ENCODE measurements around the gene CPEB2.

The CPEB2 gene

DNA sequence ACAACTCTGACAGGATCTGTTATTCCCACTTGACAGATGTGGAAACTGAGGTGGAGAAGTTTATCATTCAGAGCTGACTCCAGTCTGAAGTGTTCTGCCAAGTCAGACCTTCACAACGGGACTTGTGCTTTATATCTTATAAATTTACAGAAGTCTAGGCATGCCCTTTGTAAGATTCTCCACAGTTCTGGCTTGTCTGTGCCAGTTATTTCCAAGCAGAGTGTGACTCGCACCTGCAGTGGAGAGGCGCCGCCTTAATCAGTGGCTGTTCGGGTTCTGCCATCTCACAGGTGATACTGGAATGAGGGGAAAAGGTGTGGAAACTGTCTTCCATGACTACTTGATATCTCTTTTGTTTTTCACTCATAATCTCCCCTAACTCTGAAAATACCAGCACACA, 63.2 kb downstream of the CPEB2 start:
- Mint-ChIP-seq H3K36me3 (ENCODE audit: low read depth) (peaks cover 3% of the 10 kb centered on the region), H3K4me3 (no peak overlapping the region), H3K27ac (no peak overlapping the region), H3K4me1 (no peaks in the 10 kb centered on the region), H3K27me3 (ENCODE audit: low read depth) (no peaks in the 10 kb centered on the region), H3K9me3 (no peaks in the 10 kb centered on the region)
- TF ChIP-seq, protein P1, sequence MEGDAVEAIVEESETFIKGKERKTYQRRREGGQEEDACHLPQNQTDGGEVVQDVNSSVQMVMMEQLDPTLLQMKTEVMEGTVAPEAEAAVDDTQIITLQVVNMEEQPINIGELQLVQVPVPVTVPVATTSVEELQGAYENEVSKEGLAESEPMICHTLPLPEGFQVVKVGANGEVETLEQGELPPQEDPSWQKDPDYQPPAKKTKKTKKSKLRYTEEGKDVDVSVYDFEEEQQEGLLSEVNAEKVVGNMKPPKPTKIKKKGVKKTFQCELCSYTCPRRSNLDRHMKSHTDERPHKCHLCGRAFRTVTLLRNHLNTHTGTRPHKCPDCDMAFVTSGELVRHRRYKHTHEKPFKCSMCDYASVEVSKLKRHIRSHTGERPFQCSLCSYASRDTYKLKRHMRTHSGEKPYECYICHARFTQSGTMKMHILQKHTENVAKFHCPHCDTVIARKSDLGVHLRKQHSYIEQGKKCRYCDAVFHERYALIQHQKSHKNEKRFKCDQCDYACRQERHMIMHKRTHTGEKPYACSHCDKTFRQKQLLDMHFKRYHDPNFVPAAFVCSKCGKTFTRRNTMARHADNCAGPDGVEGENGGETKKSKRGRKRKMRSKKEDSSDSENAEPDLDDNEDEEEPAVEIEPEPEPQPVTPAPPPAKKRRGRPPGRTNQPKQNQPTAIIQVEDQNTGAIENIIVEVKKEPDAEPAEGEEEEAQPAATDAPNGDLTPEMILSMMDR (IDR thresholded peaks at IDR 0.05; ENCODE audit: unreplicated experiment in 3 of 3), result no peak

DNA sequence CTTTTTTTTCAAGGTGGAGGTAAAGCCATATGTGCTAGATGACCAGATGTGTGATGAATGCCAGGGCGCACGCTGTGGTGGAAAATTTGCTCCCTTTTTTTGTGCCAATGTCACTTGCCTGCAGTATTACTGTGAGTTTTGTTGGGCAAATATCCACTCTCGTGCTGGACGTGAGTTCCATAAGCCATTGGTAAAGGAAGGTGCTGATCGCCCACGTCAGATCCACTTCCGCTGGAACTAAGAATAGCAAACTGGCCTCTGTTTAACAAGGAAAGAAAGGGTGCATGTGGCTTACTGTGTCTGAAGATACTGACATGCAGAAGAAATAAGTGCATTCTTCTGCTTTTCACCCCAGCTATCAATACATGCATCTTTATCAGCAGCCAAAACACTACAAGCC, 63.9 kb downstream of the CPEB2 start:
- H3K9me3 Mint-ChIP-seq, result no peaks in the 10 kb centered on the region
- H3K4me3 Mint-ChIP-seq, result no peak overlapping the region
- TF ChIP-seq, protein P1 (IDR thresholded peaks at IDR 0.05; ENCODE audit: unreplicated experiment in 3 of 3), result no peak
- H3K27ac Mint-ChIP-seq, result no peak overlapping the region
- H3K27me3 Mint-ChIP-seq (ENCODE audit: low read depth), result no peaks in the 10 kb centered on the region
- H3K36me3 Mint-ChIP-seq (ENCODE audit: low read depth), result peaks cover 3% of the 10 kb centered on the region
- H3K4me1 Mint-ChIP-seq, result no peaks in the 10 kb centered on the region

DNA sequence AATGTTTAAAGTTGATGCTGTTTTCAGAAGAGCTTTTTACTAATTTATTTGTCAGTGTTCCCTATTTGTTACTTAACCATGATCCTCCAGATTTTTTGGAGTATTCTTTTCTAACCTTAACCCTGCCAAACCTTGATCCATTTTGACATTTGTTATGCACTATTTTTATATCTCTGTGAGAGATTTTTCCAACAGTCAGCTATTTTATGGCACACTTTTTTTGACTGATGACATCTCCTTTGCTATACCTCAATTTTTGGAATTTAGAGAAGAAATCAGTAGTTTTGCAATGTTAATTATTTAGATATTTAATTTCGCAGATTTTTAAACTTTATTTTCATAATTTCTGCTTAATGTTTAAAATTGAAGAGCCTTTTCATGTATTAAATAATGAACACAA, 66.0 kb downstream of the CPEB2 start:
- Mint-ChIP-seq H3K27ac (no peak overlapping the region), H3K27me3 (ENCODE audit: low read depth) (no peaks in the 10 kb centered on the region), H3K9me3 (no peaks in the 10 kb centered on the region), H3K36me3 (ENCODE audit: low read depth) (peaks cover 3% of the 10 kb centered on the region), H3K4me3 (no peak overlapping the region), H3K4me1 (no peaks in the 10 kb centered on the region)
- TF ChIP-seq, protein P1 (IDR thresholded peaks at IDR 0.05; ENCODE audit: unreplicated experiment in 3 of 3), result no peak

DNA sequence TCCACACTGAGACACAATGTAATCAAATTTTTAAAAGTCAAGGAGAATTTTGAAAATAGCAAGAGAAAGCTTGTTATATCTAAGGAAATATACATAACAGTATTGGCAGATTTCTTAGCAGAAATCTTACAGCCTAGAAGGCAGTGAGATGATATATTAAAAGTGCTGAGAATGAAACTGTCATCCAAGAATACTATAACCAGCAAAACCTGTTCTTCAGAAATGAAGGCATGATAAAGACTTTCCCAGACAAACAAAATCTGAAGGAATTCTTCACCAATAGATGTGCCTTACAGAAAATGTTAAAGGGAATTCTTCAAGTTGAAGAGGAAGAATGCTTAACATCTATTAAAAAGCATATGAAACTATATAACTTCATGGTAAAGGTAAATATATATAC, 73.6 kb downstream of the CPEB2 start:
- Mint-ChIP-seq H3K27ac (no peak overlapping the region), H3K4me3 (no peak overlapping the region), H3K4me1 (no peaks in the 10 kb centered on the region), H3K36me3 (ENCODE audit: low read depth) (no peaks in the 10 kb centered on the region), H3K27me3 (ENCODE audit: low read depth) (no peaks in the 10 kb centered on the region), H3K9me3 (peaks cover 11% of the 10 kb centered on the region)
- TF ChIP-seq, protein P1 (IDR thresholded peaks at IDR 0.05; ENCODE audit: unreplicated experiment in 3 of 3), result no peak

DNA sequence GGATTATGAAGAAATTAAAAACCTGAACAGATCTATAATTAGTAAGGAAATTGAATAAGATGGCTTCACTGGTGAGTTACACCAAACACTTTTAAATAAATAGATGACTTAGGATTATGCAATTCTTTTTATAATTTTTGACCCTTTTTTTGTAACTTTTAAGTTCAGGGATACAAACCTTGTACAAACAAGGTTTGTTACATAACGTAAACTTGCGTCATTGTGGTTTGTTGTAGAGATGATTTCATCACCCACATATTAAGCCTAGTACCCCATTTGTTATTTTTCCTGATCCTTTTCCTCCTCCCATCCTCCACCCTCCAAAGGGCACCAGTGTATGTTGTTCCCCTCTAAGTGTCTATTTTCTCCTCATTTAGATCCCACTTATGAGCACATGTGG, 75.7 kb downstream of the CPEB2 start:
- H3K36me3 Mint-ChIP-seq (ENCODE audit: low read depth), result no peaks in the 10 kb centered on the region
- TF ChIP-seq, protein P1 (IDR thresholded peaks at IDR 0.05; ENCODE audit: unreplicated experiment in 3 of 3), result no peak
- H3K9me3 Mint-ChIP-seq, result peaks cover 11% of the 10 kb centered on the region
- H3K4me3 Mint-ChIP-seq, result no peak overlapping the region
- H3K27ac Mint-ChIP-seq, result no peak overlapping the region
- no peaks in the 10 kb centered on the region for H3K4me1 Mint-ChIP-seq
- H3K27me3 Mint-ChIP-seq (ENCODE audit: low read depth), result no peaks in the 10 kb centered on the region

DNA sequence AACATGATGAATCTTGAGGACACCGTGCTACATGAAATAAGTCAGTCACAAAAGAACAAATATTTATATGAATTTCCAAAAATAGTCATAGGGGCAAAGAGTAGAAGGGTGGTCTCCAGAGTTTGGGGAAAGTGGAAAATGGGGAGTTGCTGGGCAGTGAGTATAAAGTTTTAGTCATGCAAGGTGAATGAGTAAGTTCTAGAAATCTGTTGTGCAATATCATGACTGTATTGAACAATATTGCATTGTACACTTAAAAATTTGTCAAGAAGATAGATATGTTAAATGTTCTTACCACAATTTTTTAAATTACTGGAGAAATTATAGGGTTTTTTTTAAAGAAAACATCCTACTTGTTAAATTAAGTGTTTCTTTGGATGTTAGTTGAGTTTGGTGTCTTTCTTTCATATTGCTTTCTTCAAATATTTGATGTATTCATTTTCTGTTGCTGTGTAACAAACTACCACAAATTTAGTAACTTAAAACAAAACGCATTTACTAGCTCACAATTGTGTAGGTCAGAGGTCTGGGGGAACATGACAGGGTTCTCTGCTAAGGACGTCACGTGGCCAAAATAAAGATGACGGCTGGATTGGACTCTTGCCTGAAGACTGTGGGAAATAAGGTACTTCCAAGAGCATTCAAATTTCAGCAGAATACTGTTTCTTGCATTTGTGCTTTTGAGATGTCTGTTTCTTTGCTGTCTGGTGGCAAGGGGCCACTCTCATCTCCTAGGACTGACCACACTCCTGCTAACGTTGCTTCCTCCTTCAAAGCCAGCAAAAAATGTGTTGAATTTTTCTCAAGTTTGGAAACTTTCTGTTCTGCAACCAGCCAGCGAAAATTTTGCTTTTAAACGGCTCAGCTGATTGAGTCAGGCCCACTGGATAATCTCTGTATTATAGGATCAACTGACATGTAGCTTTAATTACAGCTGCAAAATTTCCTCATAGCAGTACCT, 76.7 kb downstream of the CPEB2 start:
- Mint-ChIP-seq H3K4me3 (no peak overlapping the region), H3K4me1 (no peaks in the 10 kb centered on the region), H3K36me3 (ENCODE audit: low read depth) (no peaks in the 10 kb centered on the region), H3K27me3 (ENCODE audit: low read depth) (no peaks in the 10 kb centered on the region), H3K9me3 (peaks cover 11% of the 10 kb centered on the region), H3K27ac (no peak overlapping the region)
- TF ChIP-seq, protein P1 (IDR thresholded peaks at IDR 0.05; ENCODE audit: unreplicated experiment in 3 of 3), result no peak

All from nephron (organoid).